ENCODE measurements around the gene PKDCC. TPM values are rescaled to one million over a fixed set of nuclear protein-coding genes. Genes with fewer than 3 reads are reported as not detected.

The PKDCC gene
- total and polyA plus RNA-seq, 2 of the 13 experiments (the other 11 are each of a cell fraction or from before 2014, with no cell fraction given): 52.6 to 58.8 TPM

DNA sequence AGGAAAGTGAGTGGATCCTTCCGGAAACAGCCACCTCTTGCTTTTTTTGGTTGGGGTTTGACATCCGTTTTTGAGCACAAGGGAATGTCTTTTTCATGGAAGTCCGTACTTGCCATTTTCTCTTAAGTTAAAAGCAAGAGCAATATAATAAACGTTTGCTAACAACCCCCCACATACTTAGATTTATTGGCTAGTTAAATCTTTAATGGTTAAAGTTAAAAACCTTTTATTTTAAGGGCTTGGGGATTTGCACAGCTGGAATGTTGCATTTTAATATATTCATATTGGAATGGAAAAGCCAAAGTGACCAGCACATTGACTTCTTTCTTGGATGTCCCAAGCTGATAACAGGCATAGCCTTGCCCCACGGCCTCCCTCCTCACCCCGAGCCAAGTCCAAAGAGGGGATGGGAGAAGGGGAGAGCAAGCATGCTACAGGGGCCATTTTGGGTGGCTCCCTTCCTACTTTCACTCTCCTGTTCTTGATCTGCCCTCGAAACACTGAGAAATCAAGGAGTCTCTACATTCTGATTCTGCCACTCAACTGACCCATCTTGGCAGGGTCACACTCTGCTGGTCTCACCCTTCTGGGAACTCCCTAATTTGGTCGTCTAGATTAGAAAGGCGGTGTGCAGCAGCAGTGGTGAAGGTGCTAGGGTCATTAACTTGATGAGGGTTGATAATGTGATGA, 48.1 kb upstream of the PKDCC start (continued):
- TF ChIP-seq, protein P1, sequence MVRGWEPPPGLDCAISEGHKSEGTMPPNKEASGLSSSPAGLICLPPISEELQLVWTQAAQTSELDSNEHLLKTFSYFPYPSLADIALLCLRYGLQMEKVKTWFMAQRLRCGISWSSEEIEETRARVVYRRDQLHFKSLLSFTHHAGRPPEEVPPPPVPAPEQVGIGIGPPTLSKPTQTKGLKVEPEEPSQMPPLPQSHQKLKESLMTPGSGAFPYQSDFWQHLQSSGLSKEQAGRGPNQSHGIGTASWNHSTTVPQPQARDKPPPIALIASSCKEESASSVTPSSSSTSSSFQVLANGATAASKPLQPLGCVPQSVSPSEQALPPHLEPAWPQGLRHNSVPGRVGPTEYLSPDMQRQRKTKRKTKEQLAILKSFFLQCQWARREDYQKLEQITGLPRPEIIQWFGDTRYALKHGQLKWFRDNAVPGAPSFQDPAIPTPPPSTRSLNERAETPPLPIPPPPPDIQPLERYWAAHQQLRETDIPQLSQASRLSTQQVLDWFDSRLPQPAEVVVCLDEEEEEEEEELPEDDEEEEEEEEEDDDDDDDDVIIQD (CRISPR knock-in tag; IDR thresholded peaks at IDR 0.05; ENCODE audit: low read depth): no peak

DNA sequence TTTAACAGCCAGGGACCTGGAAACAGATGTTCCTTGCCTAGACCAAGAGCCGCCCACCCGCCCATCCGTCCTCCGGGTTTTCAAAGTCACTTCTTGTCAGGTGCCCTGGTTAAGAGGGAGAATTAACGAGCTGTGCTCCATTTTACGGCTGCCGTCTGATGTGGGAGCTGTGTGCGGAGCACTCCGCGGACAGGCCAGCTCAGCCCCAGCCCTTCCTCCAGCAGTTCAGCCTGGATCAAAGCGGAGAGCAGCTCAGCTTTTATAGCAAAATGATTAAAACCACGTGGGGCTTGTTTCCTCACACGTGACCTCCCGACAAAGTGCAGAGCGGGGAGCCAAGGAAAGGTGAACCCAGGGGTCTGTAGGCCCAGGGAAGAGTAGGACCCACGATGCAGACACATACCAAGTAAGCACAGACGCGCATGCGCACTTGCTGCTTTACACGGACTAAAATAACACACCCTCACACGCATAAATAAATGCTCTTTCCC, 46.1 kb upstream of the PKDCC start:
- H3K4me2 ChIP-seq (ENCODE audit: low read depth, low read length): no peak overlapping the region
- no TSS peak for BruUV-seq (replicated peaks)
- no peaks in the 10 kb centered on the region for H3K79me2 ChIP-seq (ENCODE audit: insufficient read depth, low read length)
- H3K9me3 ChIP-seq (ENCODE audit: low read length): no peaks in the 10 kb centered on the region
- intact Hi-C loops (cut with micrococcal nuclease; ENCODE audit: unreplicated experiment) (no loop called here), in situ Hi-C loops (cut with HindIII; ENCODE audit: extremely low pct_ligation_motif_present, low pct_unique_long_range_greater_than_20kb) (no loop called here)
- 69% methylated on average over 21 of the region's 21 CpGs for WGBS (ENCODE audit: low lambda C conversion rate)
- ATAC-seq (no peak), FAIRE-seq (no peak), DNase-seq (ENCODE audit: low spot score) (no peak)
- CTCF ChIA-PET (ENCODE audit: low intra/inter-chr PET ratio, low total read pairs): no interaction called here
- no peaks in the 10 kb centered on the region for H3K4me1 ChIP-seq (ENCODE audit: insufficient read depth, low read length)
- no peak overlapping the region for H2AFZ ChIP-seq (ENCODE audit: low read length)
- no peak overlapping the region for H3K4me3 ChIP-seq (replicated peaks in 1 of 3; ENCODE audit: insufficient read depth in 1 of 3, low read depth in 2 of 3, low read length in 3 of 3)
- no peaks in the 10 kb centered on the region for H4K20me1 ChIP-seq (ENCODE audit: insufficient read depth, low read length)
- no peak for TF ChIP-seq MYC (CRISPR knock-in tag; IDR thresholded peaks at IDR 0.05; ENCODE audit: borderline replicate concordance)
- TF ChIP-seq, protein P2, sequence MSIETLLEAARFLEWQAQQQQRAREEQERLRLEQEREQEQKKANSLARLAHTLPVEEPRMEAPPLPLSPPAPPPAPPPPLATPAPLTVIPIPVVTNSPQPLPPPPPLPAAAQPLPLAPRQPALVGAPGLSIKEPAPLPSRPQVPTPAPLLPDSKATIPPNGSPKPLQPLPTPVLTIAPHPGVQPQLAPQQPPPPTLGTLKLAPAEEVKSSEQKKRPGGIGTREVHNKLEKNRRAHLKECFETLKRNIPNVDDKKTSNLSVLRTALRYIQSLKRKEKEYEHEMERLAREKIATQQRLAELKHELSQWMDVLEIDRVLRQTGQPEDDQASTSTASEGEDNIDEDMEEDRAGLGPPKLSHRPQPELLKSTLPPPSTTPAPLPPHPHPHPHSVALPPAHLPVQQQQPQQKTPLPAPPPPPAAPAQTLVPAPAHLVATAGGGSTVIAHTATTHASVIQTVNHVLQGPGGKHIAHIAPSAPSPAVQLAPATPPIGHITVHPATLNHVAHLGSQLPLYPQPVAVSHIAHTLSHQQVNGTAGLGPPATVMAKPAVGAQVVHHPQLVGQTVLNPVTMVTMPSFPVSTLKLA (IDR thresholded peaks at IDR 0.05): peak; percentile 99
- TF ChIP-seq, protein P3, sequence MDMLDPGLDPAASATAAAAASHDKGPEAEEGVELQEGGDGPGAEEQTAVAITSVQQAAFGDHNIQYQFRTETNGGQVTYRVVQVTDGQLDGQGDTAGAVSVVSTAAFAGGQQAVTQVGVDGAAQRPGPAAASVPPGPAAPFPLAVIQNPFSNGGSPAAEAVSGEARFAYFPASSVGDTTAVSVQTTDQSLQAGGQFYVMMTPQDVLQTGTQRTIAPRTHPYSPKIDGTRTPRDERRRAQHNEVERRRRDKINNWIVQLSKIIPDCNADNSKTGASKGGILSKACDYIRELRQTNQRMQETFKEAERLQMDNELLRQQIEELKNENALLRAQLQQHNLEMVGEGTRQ (IDR thresholded peaks at IDR 0.05; ENCODE audit: low read depth, low read length): 0 out of 2 replicates have a peak, but pooled peaks have one; percentile 29
- TF ChIP-seq, protein P3 (CRISPR knock-in tag; IDR thresholded peaks at IDR 0.05; ENCODE audit: borderline replicate concordance): no peak
- POLR2A ChIA-PET: no interaction called here
- H3K36me3 ChIP-seq (replicated peaks in 1 of 2; ENCODE audit: control insufficient read depth in 1 of 2, insufficient read depth in 2 of 2, low read length in 2 of 2): no peaks in the 10 kb centered on the region
- peaks cover 3 to 45% of the 10 kb centered on the region in 2 experiments for H3K27me3 ChIP-seq (ENCODE audit: control insufficient read depth in 1 of 2, insufficient read depth in 2 of 2, low read length in 2 of 2)
- H3K27ac ChIP-seq (ENCODE audit: extremely low read length, insufficient read depth, low read length): no peak overlapping the region
- H3K9ac ChIP-seq (ENCODE audit: insufficient read depth, low read depth, low read length): no peak overlapping the region

Data from HepG2 (cell line).